Islet precursor cell (in vitro differentiated cells): ENCODE data around the gene G0S2.

Experiments
- DNase-seq: peaks from one replicate; pipeline ENCODE4 v3.0.0-alpha.2; 2018

The G0S2 gene

GRCh38 chr1:209721323-209721722, 46.1 kb downstream of the G0S2 start:
- no peak for DNase-seq

GRCh38 chr1:209723265-209723664, 48.1 kb downstream of the G0S2 start:
- no peak for DNase-seq

- no peak for DNase-seq
These were observed 48.8 kb downstream of the G0S2 start for GRCh38 chr1:209723756-209724693.
